HG03565 (cell line): ENCODE data around the gene EYS.

ENCODE experiments used
- ATAC-seq: cut with Tn5 transposase; IDR thresholded peaks from one replicate; pipeline ENCODE4 v1.9.1; 2021; ENCODE audit warnings: mild to moderate bottlenecking, moderate library complexity; ENCODE audit not compliant: unreplicated experiment

The EYS gene

GRCh38 chr6:64750910-64751309, 956.1 kb downstream of the EYS start:
- no peak for ATAC-seq

DNA sequence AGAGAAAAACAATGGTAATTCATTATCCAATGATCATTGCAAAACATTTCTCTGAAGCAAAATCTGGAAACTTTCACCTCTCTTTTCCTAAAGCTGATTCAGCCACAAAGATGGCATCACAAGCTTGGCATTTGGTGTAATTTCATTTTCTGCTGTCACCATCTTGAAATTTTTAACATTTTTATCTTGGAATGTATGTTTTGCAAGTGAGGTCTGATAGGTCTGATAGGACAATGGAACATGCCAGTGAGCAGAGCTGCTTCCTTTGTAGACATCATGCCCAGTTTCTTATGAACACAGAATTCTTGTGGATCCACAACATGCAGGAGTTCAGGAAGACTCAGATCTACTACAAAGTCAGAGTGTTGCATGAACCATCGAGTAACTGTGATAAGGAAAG, 969.6 kb downstream of the EYS start:
- ATAC-seq = no peak

GRCh38 chr6:64736421-64736950, 970.5 kb downstream of the EYS start:
- no peak for ATAC-seq

GRCh38 chr6:64733433-64733832, 973.6 kb downstream of the EYS start:
- no peak for ATAC-seq

GRCh38 chr6:64732888-64733287, 974.1 kb downstream of the EYS start:
- no peak for ATAC-seq

DNA sequence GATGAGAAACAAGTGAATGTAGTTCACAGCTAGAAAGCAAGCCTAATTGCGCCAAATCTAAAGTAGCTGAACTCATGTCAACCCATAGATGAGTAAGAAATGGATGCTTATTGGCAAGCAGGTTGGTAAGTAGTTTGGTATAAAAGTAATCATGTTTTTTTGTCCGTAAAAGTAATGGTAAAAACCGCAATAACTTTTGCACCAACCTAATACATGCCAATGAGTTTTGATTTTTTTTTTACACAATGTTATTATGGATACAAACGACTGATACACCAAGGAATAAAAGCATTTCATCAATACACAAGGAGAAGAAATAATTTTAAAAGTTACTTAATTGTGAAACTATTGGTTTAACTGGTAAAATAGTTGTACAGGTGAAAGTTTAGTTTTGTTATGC, 977.5 kb downstream of the EYS start:
- ATAC-seq = no peak

GRCh38 chr6:64727075-64727474, 980.0 kb downstream of the EYS start:
- no peak for ATAC-seq

- ATAC-seq = no peak
Observed at GRCh38 chr6:64724091-64724490, 982.9 kb downstream of the EYS start.

- ATAC-seq = no peak
Observed at GRCh38 chr6:64723327-64724058, 983.5 kb downstream of the EYS start.

- ATAC-seq = no peak
Observed at GRCh38 chr6:64721865-64722264, 985.2 kb downstream of the EYS start.

DNA sequence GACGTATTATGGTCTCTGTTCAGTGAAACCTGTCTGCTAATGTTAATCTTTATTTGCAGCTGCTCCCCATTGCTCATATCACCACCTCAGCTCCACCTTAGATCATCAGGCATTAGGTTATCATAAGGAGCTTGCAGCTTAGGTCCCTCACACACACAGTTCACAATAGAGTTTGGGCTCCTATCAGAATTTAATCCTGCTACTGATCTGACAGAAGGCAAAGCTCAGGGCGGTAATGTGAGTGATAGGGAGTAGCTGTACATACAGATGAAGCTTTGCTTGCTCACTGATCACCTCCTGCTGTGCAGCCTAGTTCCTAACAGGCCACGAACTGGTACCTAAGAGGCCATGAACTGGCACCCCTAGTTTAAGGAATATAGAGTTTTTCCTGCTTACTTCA, 989.7 kb downstream of the EYS start:
- ATAC-seq = no peak

DNA sequence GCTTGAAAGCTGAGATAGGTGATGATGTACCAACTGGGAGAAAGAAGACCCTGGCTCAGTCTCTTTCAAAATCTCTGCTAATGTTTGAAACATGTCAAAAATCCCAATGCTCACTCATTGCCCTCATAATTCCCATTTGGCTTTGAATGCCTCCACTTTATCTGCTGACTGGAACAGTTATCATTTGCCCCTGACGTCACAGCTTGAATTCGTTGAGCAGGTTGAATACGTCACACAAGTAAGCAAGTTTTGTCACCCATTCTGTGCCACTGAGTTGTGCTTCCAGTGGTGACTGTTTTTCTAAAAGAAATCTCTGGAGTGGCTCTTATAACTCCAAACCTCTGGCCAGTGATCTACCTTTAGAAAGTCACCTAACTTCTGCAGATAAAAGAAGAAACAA, 991.4 kb downstream of the EYS start:
- ATAC-seq = no peak

- ATAC-seq = no peak
Observed at GRCh38 chr6:64714073-64714472, 993.0 kb downstream of the EYS start.

GRCh38 chr6:64713175-64713574, 993.9 kb downstream of the EYS start:
- no peak for ATAC-seq

DNA sequence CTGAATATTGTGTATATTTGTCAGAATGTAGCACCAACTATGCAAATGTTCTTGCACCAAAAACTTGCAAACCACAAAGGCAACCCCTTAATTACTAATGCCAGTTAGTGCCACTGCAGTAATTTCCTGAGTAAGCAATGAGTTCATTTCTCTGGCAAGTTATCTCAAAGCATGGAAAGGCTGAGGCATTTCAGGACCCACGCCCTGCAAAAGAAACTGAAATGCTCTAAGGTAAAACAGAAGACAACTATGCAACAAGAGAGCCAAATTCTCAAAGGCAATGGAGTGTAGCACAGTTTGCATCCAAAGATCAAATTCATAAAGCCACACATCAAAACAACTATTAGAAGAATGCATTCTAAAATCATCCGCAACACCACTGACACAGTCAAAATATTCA, 994.4 kb downstream of the EYS start:
- no peak for ATAC-seq

GRCh38 chr6:64703922-64704321, 1003.1 kb downstream of the EYS start:
- ATAC-seq = no peak

GRCh38 chr6:64696053-64696452, 1011.0 kb downstream of the EYS start:
- ATAC-seq = no peak

DNA sequence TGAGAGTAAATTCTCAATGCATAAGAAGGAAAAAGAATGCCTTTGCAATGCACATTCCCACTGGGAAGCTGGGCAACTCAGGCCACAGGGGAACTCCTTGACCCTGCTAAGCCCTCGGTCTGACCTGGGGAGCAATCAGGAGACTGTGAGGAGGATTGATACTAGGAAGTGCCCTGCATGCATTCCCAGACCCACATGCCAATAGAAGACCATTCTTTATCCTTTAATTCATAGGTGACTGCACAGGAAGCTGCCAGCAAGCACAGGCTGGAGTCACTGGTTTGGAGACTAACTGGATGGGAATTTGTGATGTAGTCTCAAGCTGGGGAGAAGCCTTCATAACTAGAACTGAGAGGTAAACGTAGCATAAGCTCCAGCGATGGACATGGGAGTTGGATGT, 1012.7 kb downstream of the EYS start:
- no peak for ATAC-seq

DNA sequence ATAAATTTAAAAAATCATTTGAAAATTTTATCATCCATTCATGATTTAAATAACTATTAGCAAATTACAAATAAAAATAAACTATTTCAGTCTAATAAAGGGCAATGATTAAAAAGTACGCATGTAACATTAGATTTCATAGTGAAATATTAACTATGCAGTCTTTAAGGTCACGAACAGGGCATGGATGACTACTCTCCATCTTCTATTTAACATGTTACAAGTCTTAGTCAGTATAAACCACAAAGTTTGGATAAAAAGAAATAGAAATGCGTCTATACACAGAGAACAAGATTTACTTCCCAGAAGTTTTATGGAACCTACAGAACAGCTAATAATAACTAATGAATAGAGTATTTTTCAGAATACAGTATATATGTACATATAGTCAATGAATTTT, 1016.0 kb downstream of the EYS start:
- ATAC-seq = no peak

DNA sequence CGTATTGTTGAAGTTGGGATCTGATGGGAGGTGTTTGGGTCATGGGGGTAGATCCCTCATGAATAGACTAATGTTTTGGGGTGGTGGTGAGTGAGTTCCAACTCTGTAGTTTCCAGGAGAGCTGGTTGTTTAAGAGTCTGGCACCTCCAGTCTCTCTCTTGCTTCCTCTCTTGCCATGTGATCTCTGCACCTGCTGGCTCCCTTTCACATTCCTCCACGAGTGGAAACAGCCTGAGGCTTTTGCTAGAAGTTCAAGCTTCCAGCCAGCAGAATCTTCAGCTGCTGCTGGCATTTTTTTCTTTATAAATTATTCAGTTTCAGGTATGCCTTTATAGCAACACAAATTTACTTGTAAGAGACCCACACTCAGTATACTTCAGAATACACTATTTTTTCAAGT, 1021.6 kb downstream of the EYS start:
- no peak for ATAC-seq

GRCh38 chr6:64683682-64684081, 1023.3 kb downstream of the EYS start:
- no peak for ATAC-seq

DNA sequence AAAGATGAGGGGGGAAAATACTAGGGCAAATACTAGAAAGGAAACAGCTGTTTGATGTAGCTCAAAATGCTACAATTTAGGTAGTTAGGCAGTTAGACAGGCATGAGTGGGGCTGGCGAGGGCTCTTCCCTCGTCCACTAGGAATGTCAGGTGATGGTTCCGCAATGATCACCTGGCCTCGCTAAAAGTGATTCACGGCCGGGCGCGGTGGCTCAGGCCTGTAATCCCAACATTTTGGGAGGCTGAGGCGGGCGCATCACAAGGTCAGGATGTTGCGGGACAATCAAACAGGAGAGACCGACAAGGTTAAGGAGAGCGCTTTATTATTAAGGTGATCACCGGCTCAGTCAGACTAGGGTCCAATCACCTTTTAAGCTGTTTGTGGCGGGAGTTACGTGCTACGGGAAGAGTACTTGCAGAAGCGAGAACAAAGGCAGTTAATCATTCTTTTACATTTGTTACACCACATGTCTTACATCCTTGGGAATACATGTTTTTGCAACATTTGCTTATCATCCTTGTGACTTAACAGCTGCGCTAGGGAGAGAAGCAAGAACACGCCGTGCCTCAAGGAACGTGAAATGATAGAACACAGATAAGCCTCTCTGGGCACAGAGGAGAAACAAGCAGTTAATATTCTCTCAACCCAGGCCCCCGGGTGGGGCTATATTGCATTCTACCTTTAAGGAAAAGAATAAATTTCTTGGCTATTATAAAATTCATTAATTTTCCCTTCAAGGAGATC, 1025.4 kb downstream of the EYS start:
- no peak for ATAC-seq
